GM23248 (cell line): ENCODE results near the gene ARMC8.

Experiments used
- EZH2 ChIP-seq: fragments of 200-600 bp; sonication (generic); IDR thresholded peaks from 2 replicates; pipeline ENCODE4 v1.6.1; 2018; ENCODE audit warnings: antibody characterized with exemption, mild to moderate bottlenecking; ENCODE audit not compliant: insufficient read depth, poor library complexity, severe bottlenecking
- EZH2phosphoT487 ChIP-seq: fragments of 200-600 bp; sonication (generic); IDR thresholded peaks from 2 replicates; pipeline ENCODE4 v1.6.1; 2018; ENCODE audit warnings: antibody characterized with exemption, moderate library complexity, mild to moderate bottlenecking, low read depth; ENCODE audit not compliant: insufficient read depth

- TF ChIP-seq EZH2phosphoT487 = no peak
- no peak for TF ChIP-seq EZH2
Observed at GRCh38 chr3:138197058-138197457, 10.0 kb downstream of the ARMC8 start.
